Spleen (tissue), 7 donors: Measurements from ENCODE around the gene TBL1XR1.

Experiments
- POLR2A ChIP-seq, 3 donors: fragments of 450-650 bp; IDR thresholded peaks; one replicate each; pipeline ENCODE4 v1.5.1; 2017; ENCODE audit warnings: antibody characterized with exemption in 3 of 3, mild to moderate bottlenecking in 1 of 3
- TF ChIP-seq, protein P1 (sequence below), 11 experiments: fragments of 200-600 bp in 7 of 11; fragments of 450-650 bp in 4 of 11; sonication (generic) in 4 of 11; IDR thresholded peaks in 8 of 11; conservative IDR thresholded peaks in 3 of 11; 1 replicate in 7 of 11; 2 replicates in 4 of 11; pipeline versions ENCODE4 v1.4.0 to v1.8.0; 2016 to 2021; ENCODE audit warnings: antibody characterized with exemption in 11 of 11, inconsistent platforms in 4 of 11, mild to moderate bottlenecking in 1 of 11
- donor health status: DM: no; HTN: no; CAD: no; lungs with moderate emphysema.
- donor health status: DM: no; HTN: no; CAD: no.
- donor health status: DM: no; HTN: no; CAD: no.

DNA sequence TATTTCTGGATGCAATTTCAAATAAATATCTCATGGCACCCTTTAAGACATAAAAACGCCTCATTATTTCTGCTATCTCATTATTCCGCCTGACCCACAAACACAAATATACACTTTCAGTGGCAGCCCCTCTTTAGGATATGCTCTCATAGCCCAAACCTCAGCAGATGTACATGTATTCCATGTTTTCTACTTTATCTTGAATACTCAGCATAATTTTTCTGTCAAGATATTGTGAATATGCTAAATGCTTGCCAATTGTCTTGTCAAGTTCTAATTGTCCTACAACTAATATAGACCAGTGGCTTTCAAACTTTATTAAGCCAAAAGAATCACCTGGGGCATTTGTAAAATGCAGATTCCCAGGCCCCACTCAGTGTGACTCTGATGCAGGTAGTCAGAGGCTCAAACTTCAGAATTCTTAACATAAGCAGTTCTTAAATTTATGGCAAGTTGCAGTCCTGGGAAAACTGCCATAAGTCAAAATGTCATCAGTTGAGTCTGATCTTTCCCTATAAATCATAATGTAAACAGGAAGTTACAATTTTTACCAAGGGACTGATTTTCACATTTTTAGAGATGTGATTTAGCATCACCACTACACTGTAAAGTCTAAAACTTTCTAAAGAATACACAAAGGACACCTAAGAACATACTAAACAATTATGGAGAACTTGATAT is 135.1 kb downstream of the TBL1XR1 start:
- TF ChIP-seq POLR2A (IDR thresholded peaks at IDR 0.05): no peak
- TF ChIP-seq, protein P1, sequence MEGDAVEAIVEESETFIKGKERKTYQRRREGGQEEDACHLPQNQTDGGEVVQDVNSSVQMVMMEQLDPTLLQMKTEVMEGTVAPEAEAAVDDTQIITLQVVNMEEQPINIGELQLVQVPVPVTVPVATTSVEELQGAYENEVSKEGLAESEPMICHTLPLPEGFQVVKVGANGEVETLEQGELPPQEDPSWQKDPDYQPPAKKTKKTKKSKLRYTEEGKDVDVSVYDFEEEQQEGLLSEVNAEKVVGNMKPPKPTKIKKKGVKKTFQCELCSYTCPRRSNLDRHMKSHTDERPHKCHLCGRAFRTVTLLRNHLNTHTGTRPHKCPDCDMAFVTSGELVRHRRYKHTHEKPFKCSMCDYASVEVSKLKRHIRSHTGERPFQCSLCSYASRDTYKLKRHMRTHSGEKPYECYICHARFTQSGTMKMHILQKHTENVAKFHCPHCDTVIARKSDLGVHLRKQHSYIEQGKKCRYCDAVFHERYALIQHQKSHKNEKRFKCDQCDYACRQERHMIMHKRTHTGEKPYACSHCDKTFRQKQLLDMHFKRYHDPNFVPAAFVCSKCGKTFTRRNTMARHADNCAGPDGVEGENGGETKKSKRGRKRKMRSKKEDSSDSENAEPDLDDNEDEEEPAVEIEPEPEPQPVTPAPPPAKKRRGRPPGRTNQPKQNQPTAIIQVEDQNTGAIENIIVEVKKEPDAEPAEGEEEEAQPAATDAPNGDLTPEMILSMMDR (IDR thresholded peaks at IDR 0.05 in 8 of 11, conservative IDR thresholded peaks at IDR 0.05 in 3 of 11): no peak
